AG09309 (cell line): ENCODE measurements around the gene CLMN.
"Not testable (repeated sequence)": the region's sequence is repeated elsewhere in the genome, so short reads cannot be mapped to it uniquely, and the experiment has no call there.

Experiments used
- DNase-seq: peaks from one replicate; pipeline ENCODE4 v3.0.0-alpha.2; 2010; ENCODE audit warnings: low read depth
- H3K4me3 ChIP-seq: 2 replicates; pipeline ENCODE4 v1.5.1; 2011; ENCODE audit warnings: mild to moderate bottlenecking, low read depth, low read length, moderate library complexity; ENCODE audit not compliant: control insufficient read depth
- TF ChIP-seq, protein P1 (sequence below): IDR thresholded peaks from 2 replicates; pipeline ENCODE4 v1.5.1; 2011; ENCODE audit warnings: mild to moderate bottlenecking, low read depth, low read length, inconsistent platforms; ENCODE audit not compliant: insufficient read depth, control insufficient read depth; ENCODE audit errors: missing control alignments

The CLMN gene

DNA sequence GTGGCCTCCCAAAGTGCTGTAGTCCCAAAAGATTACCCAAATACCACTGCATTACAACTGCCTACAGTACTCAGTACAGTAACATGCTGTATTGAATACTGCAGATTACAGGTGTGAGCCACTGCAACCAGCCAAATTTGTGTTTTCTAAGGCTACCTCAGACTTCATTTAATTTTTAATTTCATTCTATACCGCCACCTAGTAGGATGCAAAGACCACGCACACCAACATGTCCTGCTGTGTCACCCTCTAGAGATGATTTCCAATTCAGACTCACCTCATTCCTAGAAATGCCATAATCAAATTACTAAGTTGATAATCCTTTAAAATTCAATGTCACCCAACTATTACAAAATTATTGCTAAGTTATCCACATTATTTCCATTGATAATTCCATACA, 177.5 kb downstream of the CLMN start:
- H3K4me3 ChIP-seq, result no peak overlapping the region
- TF ChIP-seq, protein P1, sequence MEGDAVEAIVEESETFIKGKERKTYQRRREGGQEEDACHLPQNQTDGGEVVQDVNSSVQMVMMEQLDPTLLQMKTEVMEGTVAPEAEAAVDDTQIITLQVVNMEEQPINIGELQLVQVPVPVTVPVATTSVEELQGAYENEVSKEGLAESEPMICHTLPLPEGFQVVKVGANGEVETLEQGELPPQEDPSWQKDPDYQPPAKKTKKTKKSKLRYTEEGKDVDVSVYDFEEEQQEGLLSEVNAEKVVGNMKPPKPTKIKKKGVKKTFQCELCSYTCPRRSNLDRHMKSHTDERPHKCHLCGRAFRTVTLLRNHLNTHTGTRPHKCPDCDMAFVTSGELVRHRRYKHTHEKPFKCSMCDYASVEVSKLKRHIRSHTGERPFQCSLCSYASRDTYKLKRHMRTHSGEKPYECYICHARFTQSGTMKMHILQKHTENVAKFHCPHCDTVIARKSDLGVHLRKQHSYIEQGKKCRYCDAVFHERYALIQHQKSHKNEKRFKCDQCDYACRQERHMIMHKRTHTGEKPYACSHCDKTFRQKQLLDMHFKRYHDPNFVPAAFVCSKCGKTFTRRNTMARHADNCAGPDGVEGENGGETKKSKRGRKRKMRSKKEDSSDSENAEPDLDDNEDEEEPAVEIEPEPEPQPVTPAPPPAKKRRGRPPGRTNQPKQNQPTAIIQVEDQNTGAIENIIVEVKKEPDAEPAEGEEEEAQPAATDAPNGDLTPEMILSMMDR, result no peak
- DNase-seq, result no peak

DNA sequence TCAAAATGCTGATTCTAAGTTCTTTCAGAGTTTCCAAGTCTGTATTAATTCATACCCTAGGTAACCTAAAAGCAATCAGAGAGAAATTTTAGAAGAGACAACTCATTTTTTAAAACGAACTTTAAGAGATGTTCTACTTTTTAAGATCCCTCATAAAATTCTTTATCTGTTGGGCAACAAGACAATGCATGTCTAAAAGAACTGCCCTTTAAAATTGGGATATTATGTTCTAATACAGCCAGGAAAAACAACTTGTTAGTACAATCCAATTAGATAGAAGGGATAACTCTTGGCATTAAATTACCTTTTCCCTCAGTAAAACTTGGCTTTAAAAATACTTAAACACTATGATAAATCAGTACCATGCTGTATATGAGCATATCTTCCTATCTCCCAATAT, 178.0 kb downstream of the CLMN start:
- no peak for DNase-seq
- H3K4me3 ChIP-seq, result no peak overlapping the region
- TF ChIP-seq, protein P1, result no peak

GRCh38 chr14:95140060-95140858, 179.4 kb downstream of the CLMN start:
- DNase-seq, result peak; percentile 48
- H3K4me3 ChIP-seq, result no peak overlapping the region
- TF ChIP-seq, protein P1, result no peak

- no peak overlapping the region for H3K4me3 ChIP-seq
- DNase-seq, result no peak
- TF ChIP-seq, protein P1, result no peak
Observed at GRCh38 chr14:95138876-95139275, 180.8 kb downstream of the CLMN start.

DNA sequence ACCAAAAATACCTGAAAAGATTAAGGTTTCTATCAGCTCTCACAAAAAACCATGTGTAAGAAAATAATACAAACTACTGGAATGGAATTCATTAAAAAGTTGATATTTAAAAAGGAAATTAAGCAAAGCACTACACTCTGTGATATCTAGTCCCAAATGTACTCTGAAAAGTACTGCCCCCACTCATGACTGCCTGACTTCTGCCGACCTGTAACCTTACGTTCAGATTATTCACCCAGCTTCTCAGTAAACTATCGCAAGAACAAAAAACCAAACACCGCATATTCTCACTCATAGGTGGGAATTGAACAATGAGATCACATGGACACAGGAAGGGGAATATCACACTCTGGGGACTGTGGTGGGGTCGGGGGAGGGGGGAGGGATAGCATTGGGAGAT, 181.3 kb downstream of the CLMN start:
- not testable (repeated sequence) for H3K4me3 ChIP-seq, DNase-seq

- TF ChIP-seq, protein P1, result no peak
- DNase-seq, result no peak
- H3K4me3 ChIP-seq, result no peak overlapping the region
Observed at GRCh38 chr14:95137804-95138167, 181.9 kb downstream of the CLMN start.

DNA sequence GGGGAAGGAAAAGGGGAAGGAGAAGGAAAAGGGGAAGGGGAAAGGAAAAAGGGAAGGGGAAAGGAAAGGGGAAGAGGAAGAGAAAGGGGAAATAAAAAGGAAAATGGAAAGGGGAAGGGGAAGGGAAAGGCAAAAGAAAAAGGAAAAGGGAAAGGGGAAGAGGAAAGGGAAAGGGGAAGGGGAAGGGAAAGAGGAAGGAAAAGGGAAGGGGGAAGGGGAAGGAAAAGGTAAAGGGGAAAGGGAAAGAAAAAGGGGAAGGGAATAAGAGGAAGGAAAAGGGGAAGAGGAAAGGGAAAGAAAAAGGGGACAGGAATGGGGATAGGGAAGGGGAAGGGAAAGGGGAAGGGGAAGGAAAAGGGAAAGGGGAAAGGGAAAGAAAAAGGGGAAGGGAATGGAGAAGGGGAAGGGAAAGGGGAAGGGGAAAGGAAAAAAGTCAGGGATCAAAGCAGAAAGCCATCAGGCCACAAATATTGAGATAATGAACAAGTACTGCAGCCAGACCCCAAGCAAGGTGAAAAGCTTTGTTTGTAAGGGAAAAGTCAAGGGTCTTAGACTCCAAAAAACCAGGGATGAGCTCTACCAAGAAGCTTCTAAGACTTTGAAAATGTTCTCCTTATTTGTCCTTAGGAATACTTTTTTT, 182.4 kb downstream of the CLMN start:
- no peak for DNase-seq
- TF ChIP-seq, protein P1, result no peak
- H3K4me3 ChIP-seq, result no peak overlapping the region
